ENCODE data around the gene NOB1. TPM values are rescaled to one million over a fixed set of nuclear protein-coding genes. Genes with fewer than 3 reads are reported as not detected.

The NOB1 gene
- total and polyA plus RNA-seq, 9 of the 15 experiments (the other 6 are each of a cell fraction or from before 2014, with no cell fraction given): 42.4 to 148 (median 116) TPM

DNA sequence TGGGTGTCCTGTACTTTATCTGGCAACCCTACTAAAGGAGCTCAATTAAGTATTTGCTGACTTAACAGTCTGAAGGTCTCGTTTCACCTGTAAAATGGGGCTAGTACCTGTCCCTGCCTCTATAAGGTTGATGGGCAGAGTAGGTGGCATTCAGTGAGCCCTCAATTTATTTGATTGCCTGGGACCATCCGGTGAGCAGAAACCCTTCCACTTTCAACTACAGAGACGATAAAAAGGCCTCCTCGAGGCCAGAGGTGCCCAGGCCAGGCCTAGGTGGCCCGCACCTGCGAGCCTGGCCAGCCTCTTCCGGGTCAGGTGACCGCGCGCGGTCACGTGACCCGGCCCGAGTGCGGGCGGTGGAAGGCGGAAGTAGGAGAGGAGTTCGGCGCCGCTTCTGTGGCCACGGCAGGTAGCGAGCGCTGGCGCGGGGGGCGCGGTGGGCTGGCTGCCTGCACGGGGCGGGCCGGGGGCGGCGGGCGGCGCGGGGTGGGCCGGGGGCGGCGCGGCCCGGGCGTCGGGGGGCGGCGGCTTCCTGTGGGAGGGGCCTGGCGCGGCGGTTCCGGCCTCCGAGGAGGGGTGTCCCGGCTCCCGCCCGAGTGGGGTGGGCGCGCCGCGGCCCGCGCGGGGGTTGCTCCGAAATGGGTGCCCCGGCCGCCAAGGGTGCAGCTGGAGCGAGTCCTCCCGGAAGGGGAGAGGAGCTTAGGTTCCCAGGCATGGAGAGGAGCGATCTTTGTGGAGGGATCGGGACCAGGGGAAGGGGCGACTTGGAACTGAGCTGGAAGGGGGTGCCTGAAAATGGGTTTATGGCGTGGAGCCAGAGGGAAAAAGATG, 7.5 kb upstream of the NOB1 start, which contains the start of gene WWP2 (continued):
- TF ChIP-seq TAF15 (IDR thresholded peaks at IDR 0.05; ENCODE audit: low read depth, low read length) (no peak), TAF1 (IDR thresholded peaks at IDR 0.05; ENCODE audit: control insufficient read depth, extremely low read depth, insufficient read depth, low read length, severe bottlenecking) (peak; percentile 84), ATF7 (IDR thresholded peaks at IDR 0.05) (no peak), MTA1 (IDR thresholded peaks at IDR 0.05; ENCODE audit: borderline replicate concordance) (no peak), POLR2AphosphoS2 (IDR thresholded peaks at IDR 0.05; ENCODE audit: low read length) (no peak), PYGO2 (tag; IDR thresholded peaks at IDR 0.05) (no peak), ZNF12 (CRISPR knock-in tag; IDR thresholded peaks at IDR 0.05) (no peak), L3MBTL2 (IDR thresholded peaks at IDR 0.05) (peak; percentile 89), ZNF347 (CRISPR knock-in tag; IDR thresholded peaks at IDR 0.05; ENCODE audit: low read depth) (no peak), CHD4 (IDR thresholded peaks at IDR 0.05; ENCODE audit: insufficient read depth, insufficient replicate concordance, low read depth, low read length, poor library complexity, severe bottlenecking) (no peak), CBX8 (IDR thresholded peaks at IDR 0.05; ENCODE audit: borderline replicate concordance, extremely low read depth, low read depth, low read length, poor library complexity, severe bottlenecking) (no peak), ZNF764 (CRISPR knock-in tag; IDR thresholded peaks at IDR 0.05; ENCODE audit: low read depth) (no peak), ZNF384 (IDR thresholded peaks at IDR 0.05; ENCODE audit: low read depth, low read length) (no peak), HOXB6 (CRISPR knock-in tag; IDR thresholded peaks at IDR 0.05; ENCODE audit: borderline replicate concordance) (no peak), ZNF707 (CRISPR knock-in tag; conservative IDR thresholded peaks at IDR 0.05) (no peak), HMGN3 (IDR thresholded peaks at IDR 0.05; ENCODE audit: borderline replicate concordance, extremely low read depth, insufficient read length, low read depth, low read length) (no peak), MEIS2 (IDR thresholded peaks at IDR 0.05; ENCODE audit: partially characterized antibody) (no peak)
- TF ChIP-seq, protein P1, sequence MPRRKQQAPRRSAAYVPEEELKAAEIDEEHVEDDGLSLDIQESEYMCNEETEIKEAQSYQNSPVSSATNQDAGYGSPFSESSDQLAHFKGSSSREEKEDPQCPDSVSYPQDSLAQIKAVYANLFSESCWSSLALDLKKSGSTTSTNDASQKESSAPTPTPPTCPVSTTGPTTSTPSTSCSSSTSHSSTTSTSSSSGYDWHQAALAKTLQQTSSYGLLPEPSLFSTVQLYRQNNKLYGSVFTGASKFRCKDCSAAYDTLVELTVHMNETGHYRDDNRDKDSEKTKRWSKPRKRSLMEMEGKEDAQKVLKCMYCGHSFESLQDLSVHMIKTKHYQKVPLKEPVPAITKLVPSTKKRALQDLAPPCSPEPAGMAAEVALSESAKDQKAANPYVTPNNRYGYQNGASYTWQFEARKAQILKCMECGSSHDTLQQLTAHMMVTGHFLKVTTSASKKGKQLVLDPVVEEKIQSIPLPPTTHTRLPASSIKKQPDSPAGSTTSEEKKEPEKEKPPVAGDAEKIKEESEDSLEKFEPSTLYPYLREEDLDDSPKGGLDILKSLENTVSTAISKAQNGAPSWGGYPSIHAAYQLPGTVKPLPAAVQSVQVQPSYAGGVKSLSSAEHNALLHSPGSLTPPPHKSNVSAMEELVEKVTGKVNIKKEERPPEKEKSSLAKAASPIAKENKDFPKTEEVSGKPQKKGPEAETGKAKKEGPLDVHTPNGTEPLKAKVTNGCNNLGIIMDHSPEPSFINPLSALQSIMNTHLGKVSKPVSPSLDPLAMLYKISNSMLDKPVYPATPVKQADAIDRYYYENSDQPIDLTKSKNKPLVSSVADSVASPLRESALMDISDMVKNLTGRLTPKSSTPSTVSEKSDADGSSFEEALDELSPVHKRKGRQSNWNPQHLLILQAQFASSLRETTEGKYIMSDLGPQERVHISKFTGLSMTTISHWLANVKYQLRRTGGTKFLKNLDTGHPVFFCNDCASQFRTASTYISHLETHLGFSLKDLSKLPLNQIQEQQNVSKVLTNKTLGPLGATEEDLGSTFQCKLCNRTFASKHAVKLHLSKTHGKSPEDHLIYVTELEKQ (CRISPR knock-in tag; IDR thresholded peaks at IDR 0.05): no peak
- TF ChIP-seq, protein P2, sequence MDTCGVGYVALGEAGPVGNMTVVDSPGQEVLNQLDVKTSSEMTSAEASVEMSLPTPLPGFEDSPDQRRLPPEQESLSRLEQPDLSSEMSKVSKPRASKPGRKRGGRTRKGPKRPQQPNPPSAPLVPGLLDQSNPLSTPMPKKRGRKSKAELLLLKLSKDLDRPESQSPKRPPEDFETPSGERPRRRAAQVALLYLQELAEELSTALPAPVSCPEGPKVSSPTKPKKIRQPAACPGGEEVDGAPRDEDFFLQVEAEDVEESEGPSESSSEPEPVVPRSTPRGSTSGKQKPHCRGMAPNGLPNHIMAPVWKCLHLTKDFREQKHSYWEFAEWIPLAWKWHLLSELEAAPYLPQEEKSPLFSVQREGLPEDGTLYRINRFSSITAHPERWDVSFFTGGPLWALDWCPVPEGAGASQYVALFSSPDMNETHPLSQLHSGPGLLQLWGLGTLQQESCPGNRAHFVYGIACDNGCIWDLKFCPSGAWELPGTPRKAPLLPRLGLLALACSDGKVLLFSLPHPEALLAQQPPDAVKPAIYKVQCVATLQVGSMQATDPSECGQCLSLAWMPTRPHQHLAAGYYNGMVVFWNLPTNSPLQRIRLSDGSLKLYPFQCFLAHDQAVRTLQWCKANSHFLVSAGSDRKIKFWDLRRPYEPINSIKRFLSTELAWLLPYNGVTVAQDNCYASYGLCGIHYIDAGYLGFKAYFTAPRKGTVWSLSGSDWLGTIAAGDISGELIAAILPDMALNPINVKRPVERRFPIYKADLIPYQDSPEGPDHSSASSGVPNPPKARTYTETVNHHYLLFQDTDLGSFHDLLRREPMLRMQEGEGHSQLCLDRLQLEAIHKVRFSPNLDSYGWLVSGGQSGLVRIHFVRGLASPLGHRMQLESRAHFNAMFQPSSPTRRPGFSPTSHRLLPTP (IDR thresholded peaks at IDR 0.05; ENCODE audit: borderline replicate concordance, extremely low read depth, insufficient read length): no peak
- TF ChIP-seq, protein P3, sequence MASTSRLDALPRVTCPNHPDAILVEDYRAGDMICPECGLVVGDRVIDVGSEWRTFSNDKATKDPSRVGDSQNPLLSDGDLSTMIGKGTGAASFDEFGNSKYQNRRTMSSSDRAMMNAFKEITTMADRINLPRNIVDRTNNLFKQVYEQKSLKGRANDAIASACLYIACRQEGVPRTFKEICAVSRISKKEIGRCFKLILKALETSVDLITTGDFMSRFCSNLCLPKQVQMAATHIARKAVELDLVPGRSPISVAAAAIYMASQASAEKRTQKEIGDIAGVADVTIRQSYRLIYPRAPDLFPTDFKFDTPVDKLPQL (IDR thresholded peaks at IDR 0.05; ENCODE audit: extremely low read depth, insufficient read length): no peak

All from K562 (cell line).